PC-3 (cell line): ENCODE results near the gene NFAM1. TPM values are rescaled to one million over a fixed set of nuclear protein-coding genes. Genes with fewer than 3 reads are reported as not detected.

ENCODE experiments used
- ATAC-seq: fragments of 200-7000 bp; cut with Tn5 transposase; 2 replicates; pipeline ENCODE4 v1.9.1; 2020; ENCODE audit warnings: mild to moderate bottlenecking, moderate library complexity
- BruUV-seq: library from RNA; stranded (reverse); fragments of 400-500 nt; replicated peaks from 2 replicates; lab custom pipeline; 2021; lab: Mats Ljungman, UMichigan
- CTCF ChIA-PET: fragments of 300-600 bp; sonication (Branson Sonifier 250); formaldehyde crosslinking; loops from one replicate; lab custom pipeline; 2022; ENCODE audit warnings: antibody characterized with exemption; lab: Charles Lee
- POLR2A ChIA-PET: fragments of 300-600 bp; sonication (Branson Sonifier 250); formaldehyde crosslinking; loops from one replicate; lab custom pipeline; 2022; ENCODE audit warnings: antibody characterized with exemption; ENCODE audit not compliant: unreplicated experiment; lab: Charles Lee
- DNase-seq: peaks from one replicate; pipeline ENCODE4 v3.0.0-alpha.2; 2015
- H2AFZ ChIP-seq: fragments of 300-600 bp; sonication (generic); 2 replicates; pipeline ENCODE4 v1.6.0; 2016; ENCODE audit warnings: antibody characterized with exemption, low read length
- H3F3A ChIP-seq: fragments of 300-600 bp; sonication (generic); one replicate; pipeline ENCODE4 v1.6.0; 2017; ENCODE audit warnings: antibody characterized with exemption, low read length, control low read depth, mild to moderate bottlenecking; ENCODE audit not compliant: unreplicated experiment
- H3K27ac ChIP-seq: fragments of 300-600 bp; sonication (generic); 2 replicates; pipeline ENCODE4 v1.5.1; 2016; ENCODE audit warnings: mild to moderate bottlenecking, low read length
- H3K27me3 ChIP-seq: fragments of 300-600 bp; sonication (generic); 2 replicates; pipeline ENCODE4 v1.6.1; 2016; ENCODE audit warnings: low read length, mixed read lengths
- H3K36me3 ChIP-seq: fragments of 300-600 bp; sonication (generic); 2 replicates; pipeline ENCODE4 v1.6.1; 2016; ENCODE audit warnings: low read depth, mixed run types, low read length, mixed read lengths
- H3K4me1 ChIP-seq: fragments of 300-600 bp; sonication (generic); 2 replicates; pipeline ENCODE4 v1.5.1; 2016; ENCODE audit warnings: low read length; ENCODE audit not compliant: insufficient read depth
- H3K4me2 ChIP-seq: fragments of 300-600 bp; sonication (generic); 2 replicates; pipeline ENCODE4 v1.6.0; 2016; ENCODE audit warnings: low read length
- H3K4me3 ChIP-seq: fragments of 300-600 bp; sonication (generic); 2 replicates; pipeline ENCODE4 v1.5.1; 2016; ENCODE audit warnings: mild to moderate bottlenecking, low read length, mixed read lengths
- H3K79me2 ChIP-seq: fragments of 300-600 bp; sonication (generic); 2 replicates; pipeline ENCODE4 v1.6.1; 2017; ENCODE audit warnings: low read length, mixed read lengths
- H3K9ac ChIP-seq: fragments of 300-600 bp; sonication (generic); 2 replicates; pipeline ENCODE4 v1.6.0; 2016; ENCODE audit warnings: mild to moderate bottlenecking, low read length
- H3K9me2 ChIP-seq: fragments of 300-600 bp; sonication (generic); replicated peaks from 2 replicates; pipeline ENCODE4 v1.6.1; 2016; ENCODE audit warnings: mixed run types, low read length, mixed read lengths
- H3K9me3 ChIP-seq: fragments of 300-600 bp; sonication (generic); 2 replicates; pipeline ENCODE4 v1.6.1; 2016; ENCODE audit warnings: low read length, mixed read lengths
- H4K20me1 ChIP-seq: fragments of 300-600 bp; sonication (generic); 2 replicates; pipeline ENCODE4 v1.6.1; 2016; ENCODE audit warnings: low read length, mixed read lengths
- CTCF ChIP-seq: fragments of 300-600 bp; sonication (generic); conservative IDR thresholded peaks from 2 replicates; pipeline ENCODE4 v1.5.1; 2017; ENCODE audit warnings: antibody characterized with exemption, low read depth, mild to moderate bottlenecking, low read length
- EZH2 ChIP-seq: fragments of 300-600 bp; sonication (generic); IDR thresholded peaks from one replicate; pipeline ENCODE4 v1.6.1; 2017; ENCODE audit warnings: antibody characterized with exemption, mild to moderate bottlenecking, low read length; ENCODE audit not compliant: unreplicated experiment
- EZH2phosphoT487 ChIP-seq: fragments of 300-600 bp; sonication (generic); IDR thresholded peaks from 2 replicates; pipeline ENCODE4 v1.6.1; 2018; ENCODE audit warnings: mild to moderate bottlenecking, antibody characterized with exemption, low read length, borderline replicate concordance
- intact Hi-C: fragments of 100-400 bp; cut with micrococcal nuclease; formaldehyde crosslinking; loops from 2 replicates; pipeline ENCODE4 v1.9.0; 2023
- total RNA-seq: library from RNA; depleted of rRNA; stranded (reverse); fragments of >200 nt; gene quantifications from 2 replicates; pipeline ENCODE4 v1.2.3, GENCODE V29; 2014

Gene NFAM1
- total RNA-seq, 1 experiment from 2014 or later = 0.11 TPM

- no peaks in the 10 kb centered on the region for H3K4me1 ChIP-seq
- BruUV-seq = no TSS peak
- H3K4me2 ChIP-seq = no peak overlapping the region
- intact Hi-C loops = no loop called here
- ATAC-seq (no peak), DNase-seq (no peak)
- no peaks in the 10 kb centered on the region for H3K9me3 ChIP-seq
- H3K79me2 ChIP-seq = no peaks in the 10 kb centered on the region
- ChIA-PET POLR2A (no interaction called here), CTCF (no interaction called here)
- TF ChIP-seq CTCF = no peak
- H2AFZ ChIP-seq = no peak overlapping the region
- no peak overlapping the region for H3K27ac ChIP-seq
- H3K9me2 ChIP-seq = no peaks in the 10 kb centered on the region
- no peaks in the 10 kb centered on the region for H3K27me3 ChIP-seq
- no peaks in the 10 kb centered on the region for H4K20me1 ChIP-seq
- no peak overlapping the region for H3K9ac ChIP-seq
- H3K4me3 ChIP-seq = no peak overlapping the region
- H3K36me3 ChIP-seq = no peaks in the 10 kb centered on the region
- no peaks in the 10 kb centered on the region for H3F3A ChIP-seq
These were observed 21.5 kb downstream of the NFAM1 start for GRCh38 chr22:42410708-42411107.

- no peak for DNase-seq
- Histone ChIP-seq H3K9ac (no peak overlapping the region), H3K27me3 (no peaks in the 10 kb centered on the region), H3K4me3 (no peak overlapping the region), H3K27ac (no peak overlapping the region), H4K20me1 (no peaks in the 10 kb centered on the region), H3K79me2 (no peaks in the 10 kb centered on the region), H3F3A (no peaks in the 10 kb centered on the region), H3K4me1 (no peaks in the 10 kb centered on the region), H3K9me2 (no peaks in the 10 kb centered on the region), H3K36me3 (no peaks in the 10 kb centered on the region), H2AFZ (no peak overlapping the region), H3K4me2 (no peak overlapping the region), H3K9me3 (no peaks in the 10 kb centered on the region)
- BruUV-seq = no TSS peak
- intact Hi-C loops = no loop called here
- ATAC-seq = no peak
- POLR2A ChIA-PET = no interaction called here
- TF ChIP-seq EZH2phosphoT487 (no peak), CTCF (no peak), EZH2 (no peak)
- CTCF ChIA-PET = no interaction called here
These were observed 23.2 kb downstream of the NFAM1 start for GRCh38 chr22:42408810-42409529.

GRCh38 chr22:42408276-42408675 is 23.9 kb downstream of the NFAM1 start:
- no peak for ATAC-seq
- Histone ChIP-seq H4K20me1 (no peaks in the 10 kb centered on the region), H3K4me1 (no peaks in the 10 kb centered on the region), H3K4me2 (no peak overlapping the region), H3F3A (no peaks in the 10 kb centered on the region), H3K9me2 (no peaks in the 10 kb centered on the region), H2AFZ (no peak overlapping the region), H3K9ac (no peak overlapping the region), H3K9me3 (no peaks in the 10 kb centered on the region), H3K79me2 (no peaks in the 10 kb centered on the region), H3K4me3 (no peak overlapping the region), H3K27ac (no peak overlapping the region), H3K27me3 (no peaks in the 10 kb centered on the region), H3K36me3 (no peaks in the 10 kb centered on the region)
- TF ChIP-seq CTCF = no peak
- no peak for TF ChIP-seq EZH2
- TF ChIP-seq EZH2phosphoT487 = no peak
- POLR2A ChIA-PET = no interaction called here
- BruUV-seq = no TSS peak
- intact Hi-C loops = no loop called here
- CTCF ChIA-PET = no interaction called here
- no peak for DNase-seq
